GM18511 (cell line): ENCODE results near the gene MPI.
A peak's percentile ranks its signal among the peaks of the same experiment; 100 is the strongest.
"Not testable (repeated sequence)": the region's sequence is repeated elsewhere in the genome, so short reads cannot be mapped to it uniquely, and the experiment has no call there.

ENCODE experiments used
- ATAC-seq: cut with Tn5 transposase; IDR thresholded peaks from one replicate; pipeline ENCODE4 v1.9.1; 2021; ENCODE audit warnings: mild to moderate bottlenecking, moderate library complexity; ENCODE audit not compliant: unreplicated experiment

MPI gene

DNA sequence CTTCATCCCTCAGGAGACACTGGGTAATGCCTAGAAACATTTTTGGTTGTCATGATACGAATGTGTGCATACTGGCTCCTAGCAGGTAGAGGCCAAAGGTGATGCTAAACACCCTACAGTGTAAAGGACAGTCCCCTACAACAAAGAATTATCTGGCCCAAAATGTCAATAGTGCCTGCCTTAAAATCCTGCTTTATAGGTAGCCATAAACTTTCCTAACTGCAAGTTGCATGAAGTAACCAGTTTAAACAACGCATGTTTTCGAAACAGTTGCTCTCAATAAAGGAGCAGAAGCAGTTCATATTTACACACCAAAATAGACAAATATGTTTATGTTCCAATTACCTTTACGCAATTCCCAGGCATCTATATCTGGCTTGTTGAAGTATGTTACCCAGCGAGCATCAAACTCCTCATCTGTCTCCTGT lies 38.9 kb downstream of the MPI start:
- no peak for ATAC-seq

DNA sequence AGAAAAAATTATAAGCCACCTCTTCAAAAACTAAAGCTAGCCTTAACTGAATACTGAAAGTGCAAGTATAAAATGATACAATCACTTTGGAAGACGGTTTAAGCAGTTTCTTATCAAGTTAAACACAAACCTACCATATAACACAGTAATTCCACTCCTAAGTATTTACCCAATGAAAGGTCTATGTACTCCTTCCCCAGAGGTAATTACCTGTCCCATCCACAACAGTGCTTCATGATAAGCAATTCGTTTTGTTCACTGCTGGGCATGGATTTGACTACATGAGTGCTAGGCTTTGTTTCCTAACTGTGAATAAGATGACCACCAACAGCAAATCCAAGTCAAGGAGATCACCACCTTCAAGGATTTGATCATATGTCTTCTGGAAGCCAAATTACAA lies 43.7 kb downstream of the MPI start:
- no peak for ATAC-seq

DNA sequence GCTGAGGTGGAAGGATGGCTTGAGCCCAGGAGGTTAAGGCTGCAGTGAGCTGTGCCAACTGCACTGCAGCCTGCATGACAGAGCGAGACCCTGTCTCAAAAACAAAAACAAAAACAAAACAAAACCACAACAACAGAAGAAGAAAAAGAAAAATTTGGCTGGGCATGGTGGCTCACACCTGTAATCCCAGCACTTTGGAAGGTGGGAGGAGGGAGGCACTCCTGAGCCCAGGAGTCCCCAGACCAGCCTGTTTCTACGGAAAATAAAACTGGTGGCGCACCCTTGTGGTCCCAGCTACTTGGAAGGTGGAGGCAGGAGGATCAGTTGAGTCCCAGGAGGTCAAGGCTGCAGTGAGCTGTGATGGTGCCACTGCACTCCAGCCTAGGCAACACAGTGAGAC lies 45.4 kb downstream of the MPI start:
- ATAC-seq, result not testable (repeated sequence)

DNA sequence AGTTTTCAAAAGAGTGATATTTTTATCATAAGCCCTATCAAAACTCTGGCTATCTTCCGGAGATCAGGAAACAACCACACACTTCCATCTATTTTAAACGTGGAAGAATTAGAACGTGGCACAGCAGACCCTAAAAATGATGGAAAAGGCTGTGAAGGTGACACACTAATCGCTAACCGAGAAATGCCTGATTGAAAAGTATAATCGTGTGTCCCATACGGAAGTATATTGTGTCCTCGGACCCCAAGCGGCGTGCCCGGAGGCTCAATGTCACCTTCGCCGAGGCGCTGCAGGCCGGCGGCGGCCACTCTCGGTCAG lies 47.4 kb downstream of the MPI start:
- ATAC-seq, result no peak

DNA sequence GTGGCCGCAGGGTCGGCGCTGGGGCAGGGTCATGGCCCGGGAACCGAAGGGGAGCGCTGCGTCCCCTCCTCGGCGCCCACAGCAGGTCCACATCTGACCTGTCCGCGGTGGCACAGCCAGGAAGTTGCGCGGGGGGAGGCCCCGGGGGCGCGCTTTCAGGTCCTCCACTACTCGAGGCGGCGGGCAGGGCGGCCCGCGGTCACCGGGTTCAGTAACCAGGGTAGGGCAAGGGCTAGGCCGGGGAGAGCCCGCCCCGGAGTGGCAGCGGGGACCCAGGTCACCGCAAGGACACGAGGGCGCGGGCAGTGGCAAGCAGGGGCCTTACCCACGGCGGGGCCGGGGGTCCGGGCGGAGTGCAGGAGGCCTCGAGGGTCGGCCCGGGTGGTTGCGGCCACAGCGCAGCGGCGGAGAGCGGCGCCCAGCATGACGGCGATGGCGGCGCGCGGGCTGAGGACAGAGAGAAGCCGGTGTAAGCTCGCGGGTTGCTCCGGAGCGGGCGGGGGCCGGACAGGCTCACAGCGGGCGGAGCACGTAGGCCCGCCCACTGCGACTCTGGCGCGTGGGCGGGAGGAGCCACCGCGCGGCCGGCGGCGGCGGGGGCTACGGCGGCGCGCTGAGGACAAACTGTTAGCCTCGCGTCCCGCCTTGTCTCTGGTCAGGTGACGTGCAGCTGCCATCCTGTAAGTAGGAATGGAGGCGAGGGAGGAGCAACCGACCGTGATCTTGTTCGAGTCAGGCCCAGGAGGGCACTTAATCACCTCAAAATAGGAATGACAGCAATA lies 47.9 kb downstream of the MPI start, which contains the start of gene COX5A:
COX5A (minus strand) TSS at position 484 of the 782 bp plus-strand sequence; CDS start at position 425, 59 bp downstream.
- peak; percentile 88 for ATAC-seq

DNA sequence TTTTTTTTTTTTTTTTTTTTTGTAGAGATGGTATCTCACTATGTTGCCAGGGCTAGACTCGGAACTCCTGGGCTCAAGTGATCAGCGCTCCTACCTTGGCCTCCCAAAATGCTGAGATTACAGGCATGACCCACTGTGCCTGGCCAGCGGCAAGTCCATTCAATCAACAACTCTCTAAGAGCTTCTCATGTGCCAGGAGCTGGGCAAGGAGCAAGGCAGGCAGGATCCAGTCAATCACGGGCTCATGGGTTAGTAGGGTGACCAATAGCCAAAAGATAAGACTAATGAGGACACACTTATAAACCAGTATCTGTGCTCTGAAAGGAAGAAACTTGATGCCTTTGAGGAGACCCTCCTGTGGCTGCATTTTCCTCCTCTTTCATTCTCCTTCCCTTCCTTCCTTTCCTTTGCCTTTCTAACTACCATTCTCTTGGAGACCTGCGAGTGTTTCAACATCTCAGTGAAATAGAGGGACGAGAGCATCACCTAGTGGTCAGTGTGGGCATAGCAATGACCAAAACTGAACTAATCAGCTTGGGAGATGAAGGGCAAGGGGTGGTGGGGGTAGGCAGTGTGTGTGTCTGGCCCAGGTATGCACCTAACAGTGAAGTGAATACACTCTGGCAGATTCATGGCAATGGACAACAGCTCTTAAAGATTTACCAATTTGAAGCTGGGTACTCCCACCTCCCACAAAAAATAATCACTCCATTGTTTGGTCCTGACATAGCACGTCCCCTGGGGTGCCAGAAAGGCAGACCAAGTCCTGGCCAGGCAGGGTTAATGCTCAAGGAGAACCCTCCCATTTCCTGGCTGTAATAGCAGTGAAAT lies 60.5 kb downstream of the MPI start:
- ATAC-seq, result no peak

DNA sequence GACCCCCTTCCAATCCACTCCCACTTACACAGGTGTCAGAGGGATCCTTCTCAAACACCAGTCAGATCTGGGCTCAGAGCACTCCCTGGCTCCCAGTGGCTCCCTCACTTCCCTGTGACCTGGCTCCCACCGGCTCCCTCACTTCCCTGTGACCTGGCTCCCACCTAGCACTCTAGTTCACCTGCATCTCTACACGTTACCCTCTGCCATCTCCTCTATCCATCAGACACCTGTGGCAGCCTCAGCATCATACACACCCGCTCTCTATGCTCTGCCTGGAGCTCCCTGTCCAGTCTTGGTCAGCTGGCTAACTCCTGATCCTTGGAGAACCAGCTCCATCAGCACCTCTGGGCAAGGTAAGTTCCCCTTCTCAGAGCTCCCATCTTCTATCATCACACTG lies 61.2 kb downstream of the MPI start:
- no peak for ATAC-seq
